Progenitor cell of endocrine pancreas (in vitro differentiated cells): Measurements from ENCODE around the gene ABCA12. TPM values are rescaled to one million over a fixed set of nuclear protein-coding genes. Genes with fewer than 3 reads are reported as not detected.

ENCODE experiments used
- DNase-seq: peaks from one replicate; pipeline ENCODE4 v3.0.0; 2021; ENCODE audit warnings: low spot score; ENCODE audit not compliant: unreplicated experiment
- H3K27ac Mint-ChIP-seq: 2 replicates; pipeline ENCODE4 v1.8.0; 2021; ENCODE audit warnings: mild to moderate bottlenecking, moderate library complexity, mixed read lengths
- H3K27me3 Mint-ChIP-seq: 2 replicates; pipeline ENCODE4 v1.8.0; 2021; ENCODE audit warnings: mixed read lengths
- H3K36me3 Mint-ChIP-seq: 2 replicates; pipeline ENCODE4 v1.8.0; 2022; ENCODE audit warnings: mixed read lengths; ENCODE audit not compliant: insufficient read depth
- H3K4me1 Mint-ChIP-seq: 2 replicates; pipeline ENCODE4 v1.8.0; 2021; ENCODE audit warnings: low read depth, mixed read lengths
- H3K4me3 Mint-ChIP-seq: 2 replicates; pipeline ENCODE4 v1.8.0; 2021; ENCODE audit warnings: low read depth, mild to moderate bottlenecking, moderate library complexity, mixed read lengths
- H3K9me3 Mint-ChIP-seq: 2 replicates; pipeline ENCODE4 v1.8.0; 2021; ENCODE audit warnings: low read depth, mixed read lengths
- total RNA-seq: library from RNA; stranded (reverse); gene quantifications from 2 replicates; pipeline ENCODE4 v1.2.1, GENCODE V29; 2021
- TF ChIP-seq, protein P1 (sequence below): fragments of 200-600 bp; sonication (generic); IDR thresholded peaks from one replicate; pipeline ENCODE4 v1.5.0; 2021; ENCODE audit warnings: antibody characterized with exemption, mild to moderate bottlenecking; ENCODE audit not compliant: unreplicated experiment

Gene ABCA12
- total RNA-seq, 1 donor from 2014 or later, result 0.19 TPM

DNA sequence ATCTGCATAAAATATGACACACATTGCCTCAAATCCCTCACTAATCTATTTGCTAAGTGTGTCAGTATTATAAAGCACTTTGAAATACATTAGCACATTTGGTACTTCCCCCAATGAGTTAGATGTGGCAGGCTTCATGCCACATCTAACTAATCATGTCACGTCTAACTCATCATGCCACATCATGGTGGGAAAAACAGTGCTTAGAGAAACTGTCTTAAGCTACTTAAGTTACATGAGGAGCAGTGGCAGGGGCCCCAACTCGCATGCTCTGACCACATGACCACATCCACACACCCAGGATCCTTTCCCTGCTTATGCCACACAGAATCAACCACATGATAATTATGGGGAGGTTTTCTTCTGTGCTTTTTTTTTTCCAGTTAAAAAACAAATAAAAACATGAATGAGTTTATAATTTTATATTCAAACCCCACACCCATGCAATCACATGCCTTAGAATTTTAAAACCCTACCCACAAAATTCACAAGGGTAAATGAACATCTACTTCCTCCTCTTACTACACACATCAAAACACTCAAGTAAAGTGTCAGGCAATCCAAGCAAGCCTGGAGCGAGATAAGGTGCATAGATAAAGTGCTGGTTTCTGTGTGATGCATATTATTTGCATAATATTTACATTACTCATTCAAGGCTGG lies 1.6 kb downstream of the ABCA12 start:
- no peaks in the 10 kb centered on the region for H3K36me3 Mint-ChIP-seq
- no peak overlapping the region for H3K4me3 Mint-ChIP-seq

DNA sequence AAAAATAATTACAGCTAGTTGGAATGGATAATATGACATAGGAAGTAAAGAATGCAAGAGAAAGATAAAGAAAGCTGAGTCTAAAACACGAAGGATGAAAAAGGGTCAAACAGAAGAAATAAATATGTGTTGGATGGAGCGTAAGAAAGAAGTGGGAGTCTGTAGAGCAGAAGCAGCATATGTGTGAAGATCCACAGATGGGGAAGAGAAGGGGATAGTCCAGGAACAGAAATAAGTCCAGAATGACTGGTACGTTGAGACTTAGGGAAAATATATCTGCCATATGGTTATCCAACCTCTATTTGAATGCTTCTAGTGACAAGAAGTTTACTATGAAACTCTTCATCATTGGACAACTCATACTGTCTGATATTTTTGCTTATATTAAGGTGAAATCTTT lies 18.0 kb downstream of the ABCA12 start:
- TF ChIP-seq, protein P1, sequence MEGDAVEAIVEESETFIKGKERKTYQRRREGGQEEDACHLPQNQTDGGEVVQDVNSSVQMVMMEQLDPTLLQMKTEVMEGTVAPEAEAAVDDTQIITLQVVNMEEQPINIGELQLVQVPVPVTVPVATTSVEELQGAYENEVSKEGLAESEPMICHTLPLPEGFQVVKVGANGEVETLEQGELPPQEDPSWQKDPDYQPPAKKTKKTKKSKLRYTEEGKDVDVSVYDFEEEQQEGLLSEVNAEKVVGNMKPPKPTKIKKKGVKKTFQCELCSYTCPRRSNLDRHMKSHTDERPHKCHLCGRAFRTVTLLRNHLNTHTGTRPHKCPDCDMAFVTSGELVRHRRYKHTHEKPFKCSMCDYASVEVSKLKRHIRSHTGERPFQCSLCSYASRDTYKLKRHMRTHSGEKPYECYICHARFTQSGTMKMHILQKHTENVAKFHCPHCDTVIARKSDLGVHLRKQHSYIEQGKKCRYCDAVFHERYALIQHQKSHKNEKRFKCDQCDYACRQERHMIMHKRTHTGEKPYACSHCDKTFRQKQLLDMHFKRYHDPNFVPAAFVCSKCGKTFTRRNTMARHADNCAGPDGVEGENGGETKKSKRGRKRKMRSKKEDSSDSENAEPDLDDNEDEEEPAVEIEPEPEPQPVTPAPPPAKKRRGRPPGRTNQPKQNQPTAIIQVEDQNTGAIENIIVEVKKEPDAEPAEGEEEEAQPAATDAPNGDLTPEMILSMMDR, result no peak
- no peak overlapping the region for H3K4me3 Mint-ChIP-seq
- H3K36me3 Mint-ChIP-seq, result no peaks in the 10 kb centered on the region
- H3K4me1 Mint-ChIP-seq, result no peaks in the 10 kb centered on the region
- H3K27me3 Mint-ChIP-seq, result no peaks in the 10 kb centered on the region
- DNase-seq, result no peak
- no peak overlapping the region for H3K27ac Mint-ChIP-seq
- H3K9me3 Mint-ChIP-seq, result peaks cover 14% of the 10 kb centered on the region

More for the DNA sequence above, 1.6 kb downstream of the ABCA12 start:
- Mint-ChIP-seq H3K4me1 (peaks cover 4% of the 10 kb centered on the region), H3K27me3 (no peaks in the 10 kb centered on the region), H3K27ac (no peak overlapping the region), H3K9me3 (no peaks in the 10 kb centered on the region)
- no peak for DNase-seq
- TF ChIP-seq, protein P1, result no peak

DNA sequence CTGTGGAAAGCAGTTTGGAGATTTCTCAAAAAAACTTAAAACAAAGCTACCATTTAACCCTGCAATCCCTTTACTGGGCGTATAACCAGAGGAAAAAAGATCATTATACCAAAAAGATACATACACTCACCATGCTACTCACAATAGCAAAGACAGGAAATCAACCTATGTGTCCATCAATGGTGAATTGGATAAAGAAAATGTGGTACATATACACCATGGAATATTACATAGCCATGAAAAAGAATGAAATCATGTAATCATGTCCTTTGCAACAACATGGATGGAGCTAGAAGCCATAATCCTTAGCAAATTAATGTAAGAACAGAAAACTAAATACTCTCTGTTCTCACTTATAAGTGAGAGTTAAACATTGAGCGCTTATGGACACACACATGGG lies 18.6 kb downstream of the ABCA12 start:
- Mint-ChIP-seq H3K36me3 (no peaks in the 10 kb centered on the region), H3K9me3 (peaks cover 10% of the 10 kb centered on the region), H3K4me1 (no peaks in the 10 kb centered on the region), H3K4me3 (no peak overlapping the region), H3K27ac (no peak overlapping the region), H3K27me3 (no peaks in the 10 kb centered on the region)
- no peak for DNase-seq
- TF ChIP-seq, protein P1, result no peak

DNA sequence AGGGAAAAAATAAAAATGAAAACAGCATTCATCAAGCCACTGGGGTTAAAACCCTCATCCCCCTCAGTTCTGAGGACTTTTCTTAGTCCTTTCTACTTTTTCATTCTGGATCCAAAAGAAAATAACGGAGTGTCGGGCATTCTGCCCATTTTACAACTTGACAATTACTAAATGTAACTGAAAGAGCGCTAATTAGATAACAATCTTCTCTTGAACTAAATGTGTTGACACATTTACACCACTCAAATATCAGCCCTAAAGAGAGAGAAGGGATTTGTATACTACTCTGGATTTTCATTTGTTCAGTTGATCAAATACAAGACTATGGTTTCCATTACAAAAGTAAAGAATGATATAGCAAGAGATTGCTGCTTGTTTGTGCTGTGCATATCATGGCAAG lies 27.5 kb downstream of the ABCA12 start:
- Mint-ChIP-seq H3K4me1 (no peaks in the 10 kb centered on the region), H3K36me3 (no peaks in the 10 kb centered on the region), H3K27me3 (no peaks in the 10 kb centered on the region), H3K4me3 (no peak overlapping the region), H3K27ac (no peak overlapping the region), H3K9me3 (no peaks in the 10 kb centered on the region)
- no peak for DNase-seq
- TF ChIP-seq, protein P1, result no peak

DNA sequence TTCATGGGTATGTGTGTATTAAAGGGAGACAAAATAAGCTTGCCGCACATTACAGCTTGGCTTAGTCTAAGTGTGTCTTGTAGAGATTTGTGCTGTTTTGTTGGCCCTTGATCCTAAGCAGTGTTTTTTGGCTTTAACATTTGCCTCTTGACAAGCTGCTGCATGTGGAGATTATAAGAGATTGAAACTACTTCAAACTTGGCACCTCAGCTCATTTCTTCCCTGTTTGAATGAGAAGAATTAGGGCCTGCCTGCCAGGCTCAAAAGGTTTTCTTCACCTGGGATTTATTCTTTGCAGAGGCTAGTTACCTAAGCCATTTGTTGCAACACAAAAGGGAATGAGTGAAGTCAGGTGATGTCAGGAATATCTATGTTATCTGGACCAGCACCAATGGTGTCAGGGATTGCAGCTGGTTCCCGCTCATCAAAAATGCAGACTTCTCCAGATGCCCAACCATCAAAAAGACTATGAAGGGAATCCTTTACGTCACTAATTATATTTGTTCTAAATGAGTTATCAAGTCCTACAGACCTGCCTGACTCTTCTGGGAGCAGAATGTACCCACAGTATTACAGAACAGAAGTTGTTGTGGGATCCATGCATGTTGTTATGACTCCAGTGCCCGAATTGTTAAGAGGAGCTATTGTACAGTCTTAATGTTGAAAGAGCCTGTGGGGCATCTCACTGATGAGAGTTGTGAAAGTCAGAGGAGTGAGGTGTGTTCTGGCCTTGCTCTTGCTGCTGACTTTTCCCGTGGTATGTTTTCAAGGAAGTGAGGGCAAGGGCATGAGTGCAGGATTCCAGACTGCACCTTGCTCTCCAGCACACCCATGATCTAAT lies 31.0 kb downstream of the ABCA12 start:
- H3K27ac Mint-ChIP-seq, result no peak overlapping the region
- no peaks in the 10 kb centered on the region for H3K9me3 Mint-ChIP-seq
- H3K36me3 Mint-ChIP-seq, result no peaks in the 10 kb centered on the region

More for the DNA sequence above, 31.0 kb downstream of the ABCA12 start:
- H3K4me3 Mint-ChIP-seq, result no peak overlapping the region
- no peaks in the 10 kb centered on the region for H3K4me1 Mint-ChIP-seq
- H3K27me3 Mint-ChIP-seq, result no peaks in the 10 kb centered on the region
- DNase-seq, result no peak
- TF ChIP-seq, protein P1, result no peak
